Thoracic aorta (tissue), 2 donors: ENCODE results near the gene ATXN10. TPM values are rescaled to one million over a fixed set of nuclear protein-coding genes. Genes with fewer than 3 reads are reported as not detected.

ENCODE experiments used
- ATAC-seq: fragments of 150-250 bp; one replicate; pipeline ENCODE4 v1.8.0; 2017; ENCODE audit warnings: low read depth; ENCODE audit not compliant: insufficient number of reproducible peaks, low FRiP score
- DNase-seq: peaks from one replicate; pipeline ENCODE4 v3.0.0-alpha.2; 2020; ENCODE audit warnings: low spot score
- H3K27ac ChIP-seq, 2 donors: fragments of 200-600 bp; sonication (generic); 1 replicate in 1 of 2; 2 replicates in 1 of 2; pipeline ENCODE4 v1.5.1; 2016; ENCODE audit warnings: mild to moderate bottlenecking in 2 of 2, moderate library complexity in 2 of 2
- H3K27me3 ChIP-seq: fragments of 200-600 bp; sonication (generic); replicated peaks from 2 replicates; pipeline ENCODE4 v1.6.0; 2016; ENCODE audit warnings: mild to moderate bottlenecking; ENCODE audit not compliant: insufficient read depth
- H3K36me3 ChIP-seq: fragments of 200-600 bp; sonication (generic); one replicate; pipeline ENCODE4 v1.5.1; 2016
- H3K4me1 ChIP-seq, 2 donors: fragments of 200-600 bp; sonication (generic); 1 replicate in 1 of 2; 2 replicates in 1 of 2; pipeline versions ENCODE4 v1.5.1 to v1.6.0; 2016; ENCODE audit warnings: low read depth in 2 of 2, mild to moderate bottlenecking in 1 of 2; ENCODE audit not compliant: control insufficient read depth in 1 of 2
- H3K4me3 ChIP-seq: fragments of 200-600 bp; sonication (generic); 2 replicates; pipeline ENCODE4 v1.5.1; 2016; ENCODE audit warnings: mild to moderate bottlenecking
- H3K9me3 ChIP-seq: fragments of 200-600 bp; sonication (generic); 2 replicates; pipeline ENCODE4 v1.5.1; 2016
- total RNA-seq, 2 donors: library from RNA; depleted of rRNA; stranded (reverse); fragments of >200 nt; gene quantifications; one replicate each; pipeline versions ENCODE4 v1.1.0 to v1.2.3, GENCODE V29; 2016
- TF ChIP-seq, protein P1 (sequence below): fragments of 200-600 bp; sonication (generic); IDR thresholded peaks from one replicate; pipeline ENCODE4 v1.5.1; 2019; ENCODE audit warnings: antibody characterized with exemption

ATXN10 gene
- total RNA-seq, 2 donors from 2014 or later: 52.9 to 164 TPM

DNA sequence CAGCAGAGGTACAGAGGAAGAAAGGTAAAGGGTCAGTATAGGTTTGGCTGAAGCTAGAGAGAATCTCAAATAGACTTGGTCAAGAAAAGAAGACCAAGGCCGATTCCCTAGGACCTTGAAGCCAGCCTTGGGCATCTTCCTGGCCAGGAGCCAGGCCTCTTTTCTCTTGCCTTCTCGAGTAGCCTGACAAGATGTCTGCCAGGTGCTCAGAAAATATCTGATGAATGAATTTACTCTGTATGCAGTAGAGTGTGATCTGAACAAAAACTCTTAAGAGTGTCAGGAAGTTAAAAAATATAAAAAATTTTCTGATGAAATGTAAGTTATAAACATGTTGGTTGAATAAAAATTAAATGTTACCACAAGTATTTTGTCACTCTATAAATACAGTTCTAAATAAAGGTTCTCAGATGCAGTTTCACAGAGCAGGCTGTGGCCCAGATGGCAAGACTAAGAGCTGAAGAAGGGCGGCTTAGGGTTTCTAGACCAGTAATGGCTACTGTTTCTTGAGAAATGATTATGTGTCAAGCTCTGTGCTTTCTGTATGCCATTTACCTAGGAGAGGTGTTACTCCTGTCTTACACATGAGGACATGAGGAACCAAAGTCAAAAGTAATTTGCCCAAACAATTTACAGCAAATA is 98.1 kb downstream of the ATXN10 start:
- TF ChIP-seq, protein P1, sequence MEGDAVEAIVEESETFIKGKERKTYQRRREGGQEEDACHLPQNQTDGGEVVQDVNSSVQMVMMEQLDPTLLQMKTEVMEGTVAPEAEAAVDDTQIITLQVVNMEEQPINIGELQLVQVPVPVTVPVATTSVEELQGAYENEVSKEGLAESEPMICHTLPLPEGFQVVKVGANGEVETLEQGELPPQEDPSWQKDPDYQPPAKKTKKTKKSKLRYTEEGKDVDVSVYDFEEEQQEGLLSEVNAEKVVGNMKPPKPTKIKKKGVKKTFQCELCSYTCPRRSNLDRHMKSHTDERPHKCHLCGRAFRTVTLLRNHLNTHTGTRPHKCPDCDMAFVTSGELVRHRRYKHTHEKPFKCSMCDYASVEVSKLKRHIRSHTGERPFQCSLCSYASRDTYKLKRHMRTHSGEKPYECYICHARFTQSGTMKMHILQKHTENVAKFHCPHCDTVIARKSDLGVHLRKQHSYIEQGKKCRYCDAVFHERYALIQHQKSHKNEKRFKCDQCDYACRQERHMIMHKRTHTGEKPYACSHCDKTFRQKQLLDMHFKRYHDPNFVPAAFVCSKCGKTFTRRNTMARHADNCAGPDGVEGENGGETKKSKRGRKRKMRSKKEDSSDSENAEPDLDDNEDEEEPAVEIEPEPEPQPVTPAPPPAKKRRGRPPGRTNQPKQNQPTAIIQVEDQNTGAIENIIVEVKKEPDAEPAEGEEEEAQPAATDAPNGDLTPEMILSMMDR: no peak
- Histone ChIP-seq H3K36me3 (no peaks in the 10 kb centered on the region), H3K27me3 (no peaks in the 10 kb centered on the region), H3K4me3 (no peak overlapping the region), H3K27ac (no peak overlapping the region), H3K9me3 (no peaks in the 10 kb centered on the region), H3K4me1 (no peaks in the 10 kb centered on the region)
- no peak for DNase-seq
- ATAC-seq: no peak

DNA sequence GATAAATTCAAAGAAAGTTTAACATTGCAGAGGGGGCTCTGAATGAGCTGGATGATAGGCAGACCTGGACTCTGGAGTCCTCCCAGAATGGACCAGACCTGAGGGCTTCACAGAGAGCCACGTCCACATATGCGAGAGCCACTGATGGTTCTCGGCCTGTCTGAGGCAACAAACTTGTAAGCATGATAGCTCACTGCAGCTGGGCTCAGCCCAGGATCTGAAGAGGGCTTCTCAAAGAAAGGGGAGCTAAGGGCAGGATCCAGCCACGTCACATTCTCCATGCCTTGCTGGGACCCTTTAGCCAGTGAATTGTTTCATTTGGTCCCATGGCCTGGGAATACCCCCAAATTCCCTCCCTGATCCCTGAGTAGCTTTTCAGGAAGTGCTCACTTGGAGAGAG is 98.9 kb downstream of the ATXN10 start:
- Histone ChIP-seq H3K27ac (no peak overlapping the region), H3K4me3 (no peak overlapping the region), H3K4me1 (no peaks in the 10 kb centered on the region), H3K36me3 (no peaks in the 10 kb centered on the region), H3K27me3 (no peaks in the 10 kb centered on the region), H3K9me3 (no peaks in the 10 kb centered on the region)
- TF ChIP-seq, protein P1: no peak
- no peak for DNase-seq
- no peak for ATAC-seq

DNA sequence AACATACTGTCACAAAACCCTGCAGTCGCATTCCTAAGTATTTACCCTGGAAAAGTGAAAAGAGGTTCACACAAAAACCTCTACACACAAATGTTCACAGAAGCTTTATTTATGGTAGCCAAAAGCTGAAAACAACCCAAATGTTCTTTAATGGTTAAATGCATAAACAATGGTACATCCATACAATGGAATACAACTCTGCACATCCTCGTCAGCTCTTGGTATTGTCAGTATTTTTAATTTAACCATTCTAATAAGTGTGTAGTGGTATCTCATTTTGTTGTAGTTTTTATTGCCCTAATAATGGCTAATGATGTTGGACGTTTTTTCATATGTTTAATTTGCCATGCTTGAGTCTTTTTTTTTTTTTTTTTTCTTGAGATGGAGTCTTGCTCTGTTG is 99.4 kb downstream of the ATXN10 start:
- Histone ChIP-seq H3K9me3 (no peaks in the 10 kb centered on the region), H3K4me1 (no peaks in the 10 kb centered on the region), H3K27me3 (no peaks in the 10 kb centered on the region), H3K36me3 (no peaks in the 10 kb centered on the region), H3K4me3 (no peak overlapping the region), H3K27ac (no peak overlapping the region)
- no peak for DNase-seq
- TF ChIP-seq, protein P1: no peak
- ATAC-seq: no peak

DNA sequence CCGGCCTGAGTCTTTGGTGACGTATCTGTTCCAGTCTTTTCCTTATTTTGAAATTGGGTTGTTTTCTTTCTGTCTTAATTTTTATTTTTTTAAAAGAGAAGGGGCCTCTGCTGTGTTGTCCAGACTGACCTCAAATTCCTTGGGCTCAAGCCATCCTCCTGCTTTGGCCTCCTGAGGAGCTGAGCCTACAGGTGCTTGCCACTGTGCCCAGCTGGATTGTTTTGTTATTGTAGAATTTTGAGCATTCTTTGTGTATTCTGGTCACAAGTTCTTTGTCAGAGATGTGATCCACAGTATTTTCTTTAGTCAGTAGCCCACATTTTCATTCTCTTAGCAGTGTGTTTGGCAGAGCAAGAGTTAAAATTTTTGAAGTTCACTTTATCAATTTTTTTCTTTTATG is 100.1 kb downstream of the ATXN10 start:
- Histone ChIP-seq H3K36me3 (no peaks in the 10 kb centered on the region), H3K9me3 (no peaks in the 10 kb centered on the region), H3K27me3 (no peaks in the 10 kb centered on the region), H3K4me1 (no peaks in the 10 kb centered on the region), H3K27ac (no peak overlapping the region), H3K4me3 (no peak overlapping the region)
- TF ChIP-seq, protein P1: no peak
- ATAC-seq: no peak
- no peak for DNase-seq

DNA sequence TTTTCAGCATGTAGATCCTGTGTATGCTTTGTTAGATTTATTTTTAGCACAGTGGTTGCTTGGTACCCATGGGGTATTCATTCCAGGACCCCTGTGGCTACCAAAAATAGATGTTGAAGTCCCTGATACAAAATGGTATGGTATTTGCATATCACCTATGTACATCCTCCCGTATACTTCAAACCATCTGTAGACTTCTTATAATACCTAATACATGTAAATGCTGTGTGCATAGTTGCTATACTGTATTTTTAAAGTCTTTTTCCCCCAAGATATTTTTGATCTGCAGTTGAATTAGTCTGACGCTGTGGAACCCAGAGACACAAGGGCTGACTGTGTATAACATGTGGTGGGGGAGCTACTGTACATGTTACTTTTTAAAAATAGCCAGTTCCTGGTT is 101.1 kb downstream of the ATXN10 start:
- no peak for DNase-seq
- no peak overlapping the region for H3K27ac ChIP-seq
- no peaks in the 10 kb centered on the region for H3K27me3 ChIP-seq
- no peaks in the 10 kb centered on the region for H3K4me1 ChIP-seq
- ATAC-seq: no peak
- TF ChIP-seq, protein P1: no peak
- H3K4me3 ChIP-seq: no peak overlapping the region
- H3K9me3 ChIP-seq: no peaks in the 10 kb centered on the region
- H3K36me3 ChIP-seq: no peaks in the 10 kb centered on the region
